ENCODE measurements around the gene SH3BGRL2.

The SH3BGRL2 gene

GRCh38 chr6:79684876-79685275 is 53.7 kb downstream of the SH3BGRL2 start:
- no peak for TF ChIP-seq CTCF (IDR thresholded peaks at IDR 0.05; ENCODE audit: low read depth, low read length)
- H3K4me3 ChIP-seq (ENCODE audit: low read depth, low read length): no peak overlapping the region

- no peak overlapping the region for H3K4me3 ChIP-seq (ENCODE audit: low read depth, low read length)
- no peak for TF ChIP-seq CTCF (IDR thresholded peaks at IDR 0.05; ENCODE audit: low read depth, low read length)
Measured at GRCh38 chr6:79686707-79687309, 55.7 kb downstream of the SH3BGRL2 start.

- no peak for TF ChIP-seq CTCF (IDR thresholded peaks at IDR 0.05; ENCODE audit: low read depth, low read length)
- no peak overlapping the region for H3K4me3 ChIP-seq (ENCODE audit: low read depth, low read length)
Measured at GRCh38 chr6:79687759-79688158, 56.6 kb downstream of the SH3BGRL2 start.

GRCh38 chr6:79694156-79694555 is 63.0 kb downstream of the SH3BGRL2 start:
- no peak for TF ChIP-seq CTCF (IDR thresholded peaks at IDR 0.05; ENCODE audit: low read depth, low read length)
- H3K4me3 ChIP-seq (ENCODE audit: low read depth, low read length): no peak overlapping the region

GRCh38 chr6:79694623-79695343 is 63.7 kb downstream of the SH3BGRL2 start:
- peak; percentile 34 for TF ChIP-seq CTCF (IDR thresholded peaks at IDR 0.05; ENCODE audit: low read depth, low read length)

GRCh38 chr6:79697430-79697829 is 66.3 kb downstream of the SH3BGRL2 start:
- TF ChIP-seq CTCF (IDR thresholded peaks at IDR 0.05; ENCODE audit: low read depth, low read length): no peak
- H3K4me3 ChIP-seq (ENCODE audit: low read depth, low read length): no peak overlapping the region

More at GRCh38 chr6:79694623-79695343, 63.7 kb downstream of the SH3BGRL2 start:
- H3K4me3 ChIP-seq (ENCODE audit: low read depth, low read length): no peak overlapping the region

- H3K4me3 ChIP-seq (ENCODE audit: low read depth, low read length): no peak overlapping the region
- no peak for TF ChIP-seq CTCF (IDR thresholded peaks at IDR 0.05; ENCODE audit: low read depth, low read length)
Measured at GRCh38 chr6:79699606-79700005, 68.5 kb downstream of the SH3BGRL2 start.

Data from WI38 (cell line).